H9 (cell line): ENCODE results near the gene STARD8. TPM values are rescaled to one million over a fixed set of nuclear protein-coding genes. Genes with fewer than 3 reads are reported as not detected.

Experiments used
- DNase-seq: peaks from one replicate; pipeline ENCODE4 v3.0.0-alpha.2; 2017
- H2AFZ ChIP-seq: one replicate; pipeline ENCODE4 v1.6.1; 2013; ENCODE audit warnings: mild to moderate bottlenecking, low read length, control low read depth, moderate library complexity
- H2AK5ac ChIP-seq: 2 replicates; pipeline ENCODE4 v1.6.1; 2013; ENCODE audit warnings: low read length, control low read depth, mixed read lengths; ENCODE audit not compliant: insufficient read length
- H2BK120ac ChIP-seq: one replicate; pipeline ENCODE4 v1.6.1; 2013; ENCODE audit warnings: low read depth, mild to moderate bottlenecking, low read length, control low read depth, inconsistent platforms; ENCODE audit not compliant: poor library complexity, severe bottlenecking
- H2BK12ac ChIP-seq: 2 replicates; pipeline ENCODE4 v1.6.1; 2013; ENCODE audit warnings: low read length, control low read depth, mixed read lengths, low read depth; ENCODE audit not compliant: insufficient read length
- H2BK15ac ChIP-seq: 2 replicates; pipeline ENCODE4 v1.6.1; 2013; ENCODE audit warnings: low read depth, low read length, control low read depth
- H2BK20ac ChIP-seq: one replicate; pipeline ENCODE4 v1.6.1; 2013; ENCODE audit warnings: low read depth, mild to moderate bottlenecking, low read length, control low read depth, inconsistent platforms; ENCODE audit not compliant: poor library complexity, severe bottlenecking
- H2BK5ac ChIP-seq: 2 replicates; pipeline ENCODE4 v1.6.1; 2013; ENCODE audit warnings: low read length, control low read depth, mixed read lengths; ENCODE audit not compliant: insufficient read length
- H3K14ac ChIP-seq: 2 replicates; pipeline ENCODE4 v1.6.1; 2013; ENCODE audit warnings: low read length, control low read depth; ENCODE audit not compliant: insufficient read depth
- H3K18ac ChIP-seq: 2 replicates; pipeline ENCODE4 v1.6.1; 2013; ENCODE audit warnings: low read depth, mild to moderate bottlenecking, mixed read lengths, low read length, control low read depth; ENCODE audit not compliant: insufficient read length
- H3K23ac ChIP-seq: 2 replicates; pipeline ENCODE4 v1.6.1; 2013; ENCODE audit warnings: low read length, control low read depth, mixed read lengths, low read depth; ENCODE audit not compliant: insufficient read length
- H3K23me2 ChIP-seq: 2 replicates; pipeline ENCODE4 v1.6.1; 2013; ENCODE audit warnings: low read depth, mild to moderate bottlenecking, mixed read lengths, low read length, control low read depth; ENCODE audit not compliant: insufficient read length, poor library complexity, severe bottlenecking
- H3K27ac ChIP-seq: 2 replicates; pipeline ENCODE4 v1.5.1; 2013; ENCODE audit warnings: low read length, control low read depth, mixed read lengths, low read depth; ENCODE audit not compliant: insufficient read length
- H3K27me3 ChIP-seq: 2 replicates; pipeline ENCODE4 v1.6.1; 2013; ENCODE audit warnings: low read length, control low read depth, inconsistent platforms; ENCODE audit not compliant: insufficient read depth
- H3K4ac ChIP-seq: 2 replicates; pipeline ENCODE4 v1.6.1; 2013; ENCODE audit warnings: low read depth, mild to moderate bottlenecking, control low read depth, inconsistent platforms, low read length, moderate library complexity
- H3K4me1 ChIP-seq: 2 replicates; pipeline ENCODE4 v1.6.1; 2013; ENCODE audit warnings: low read length, control low read depth, inconsistent platforms; ENCODE audit not compliant: insufficient read depth
- H3K4me2 ChIP-seq: 2 replicates; pipeline ENCODE4 v1.6.1; 2013; ENCODE audit warnings: low read length, control low read depth, mixed read lengths; ENCODE audit not compliant: insufficient read length, insufficient read depth
- H3K56ac ChIP-seq: 2 replicates; pipeline ENCODE4 v1.6.1; 2013; ENCODE audit warnings: low read depth, mild to moderate bottlenecking, mixed read lengths, low read length, control low read depth; ENCODE audit not compliant: insufficient read length
- H3K79me1 ChIP-seq: 2 replicates; pipeline ENCODE4 v1.6.1; 2013; ENCODE audit warnings: low read depth, mild to moderate bottlenecking, moderate library complexity, low read length, control low read depth, inconsistent platforms; ENCODE audit not compliant: insufficient read depth, poor library complexity, severe bottlenecking
- H3K79me2 ChIP-seq: 2 replicates; pipeline ENCODE4 v1.6.1; 2013; ENCODE audit warnings: low read length, control low read depth, inconsistent platforms; ENCODE audit not compliant: insufficient read depth
- H3K9ac ChIP-seq: 2 replicates; pipeline ENCODE4 v1.6.1; 2013; ENCODE audit warnings: low read length, control low read depth, mixed read lengths; ENCODE audit not compliant: insufficient read length; ENCODE audit errors: extremely low read depth
- H3K9me3 ChIP-seq: one replicate; pipeline ENCODE4 v1.6.1; 2013; ENCODE audit warnings: low read depth, low read length, inconsistent platforms; ENCODE audit not compliant: control insufficient read depth
- H3T11ph ChIP-seq: one replicate; pipeline ENCODE4 v1.6.1; 2013; ENCODE audit warnings: mild to moderate bottlenecking, low read length, control low read depth, inconsistent platforms
- H4K20me1 ChIP-seq: one replicate; pipeline ENCODE4 v1.6.1; 2013; ENCODE audit not compliant: control insufficient read depth, insufficient read length, insufficient read depth
- H4K5ac ChIP-seq: 2 replicates; pipeline ENCODE4 v1.6.1; 2013; ENCODE audit warnings: low read depth, mild to moderate bottlenecking, mixed read lengths, low read length, control low read depth; ENCODE audit not compliant: insufficient read length
- H4K8ac ChIP-seq: replicated peaks from 2 replicates; pipeline ENCODE4 v1.6.1; 2013; ENCODE audit warnings: low read length, control low read depth, mixed read lengths, low read depth; ENCODE audit not compliant: insufficient read length
- H4K91ac ChIP-seq: 2 replicates; pipeline ENCODE4 v1.6.1; 2013; ENCODE audit warnings: low read depth, mild to moderate bottlenecking, moderate library complexity, mixed read lengths, low read length, control low read depth; ENCODE audit not compliant: insufficient read length
- H3K27ac Mint-ChIP-seq, 3 experiments: 2 replicates in 2 of 3; 3 replicates in 1 of 3; pipeline ENCODE4 v1.8.0; 2020 to 2021; ENCODE audit warnings: mixed read lengths in 3 of 3, mild to moderate bottlenecking in 1 of 3, moderate library complexity in 1 of 3
- H3K27me3 Mint-ChIP-seq: 2 replicates; pipeline ENCODE4 v1.8.0; 2021; ENCODE audit warnings: low read depth, mild to moderate bottlenecking, moderate library complexity, mixed read lengths
- H3K36me3 Mint-ChIP-seq, 3 experiments: 2 replicates in 2 of 3; 3 replicates in 1 of 3; pipeline ENCODE4 v1.8.0; 2020 to 2021; ENCODE audit warnings: low read depth in 3 of 3, mixed read lengths in 3 of 3; ENCODE audit not compliant: insufficient read depth in 1 of 3
- H3K4me1 Mint-ChIP-seq, 2 experiments: 2 replicates each; pipeline ENCODE4 v1.8.0; 2020; ENCODE audit warnings: mixed read lengths in 2 of 2
- H3K4me3 Mint-ChIP-seq, 2 experiments: 2 replicates in 1 of 2; 3 replicates in 1 of 2; pipeline ENCODE4 v1.8.0; 2020 to 2021; ENCODE audit warnings: mild to moderate bottlenecking in 2 of 2, mixed read lengths in 2 of 2, moderate library complexity in 1 of 2
- H3K9me3 Mint-ChIP-seq, 2 experiments: 2 replicates in 1 of 2; 3 replicates in 1 of 2; pipeline ENCODE4 v1.8.0; 2020; ENCODE audit warnings: mild to moderate bottlenecking in 2 of 2, mixed read lengths in 2 of 2, moderate library complexity in 1 of 2
- whole genome bisulfite sequencing: extraction: QIAGEN DNeasy Blood & Tissue Kit; methylation state at CpG from one replicate; pipeline ENCODE4 v1.1.7; 2013; ENCODE audit warnings: missing lambda C conversion rate, low lambda C conversion rate, mixed read lengths; ENCODE audit not compliant: insufficient read length; ENCODE audit errors: extremely low coverage; 5-methylcytosine and 5-hydroxymethylcytosine counted together
- total RNA-seq: library from RNA; stranded (reverse); gene quantifications from 2 replicates; pipeline ENCODE4 v1.2.1, GENCODE V29; 2021
- TF ChIP-seq, protein P1 (sequence below): fragments of 200-600 bp; sonication (generic); conservative IDR thresholded peaks from 3 replicates; pipeline ENCODE4 v1.8.0; 2021; ENCODE audit warnings: antibody characterized with exemption, mild to moderate bottlenecking

Gene STARD8
- total RNA-seq, 1 experiment from 2014 or later: 0.52 TPM

DNA sequence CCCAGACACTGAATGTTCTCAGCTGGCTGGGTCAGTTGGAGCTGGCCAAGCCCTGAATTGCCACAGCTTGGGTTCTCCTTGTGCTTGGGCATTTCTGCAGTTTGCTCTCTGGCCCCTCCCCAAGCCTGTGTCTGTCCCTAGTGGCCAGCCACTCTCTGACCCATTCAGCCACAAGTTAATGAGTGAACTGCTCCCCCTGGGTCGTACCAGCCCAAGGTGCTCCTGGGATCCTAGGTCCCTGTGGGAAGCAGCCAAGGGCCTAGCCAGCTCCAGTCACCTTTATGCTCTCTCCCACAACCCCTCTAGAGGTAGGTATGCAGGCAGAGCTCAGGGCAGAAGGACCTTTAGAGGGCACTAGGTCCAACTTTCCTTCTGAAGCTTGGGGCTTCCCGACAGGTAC lies 51.5 kb downstream of the STARD8 start:
- Histone ChIP-seq H2BK20ac (no peak overlapping the region), H2AFZ (no peak overlapping the region), H2BK12ac (no peak overlapping the region), H3K23ac (no peak overlapping the region), H3K4ac (no peak overlapping the region), H3K56ac (no peak overlapping the region), H4K5ac (no peak overlapping the region), H4K20me1 (no peaks in the 10 kb centered on the region), H3K79me1 (no peaks in the 10 kb centered on the region), H3K27ac (no peak overlapping the region), H2AK5ac (no peak overlapping the region), H2BK120ac (no peak overlapping the region), H3K4me2 (no peak overlapping the region), H4K91ac (no peak overlapping the region), H3K18ac (no peak overlapping the region), H4K8ac (no peak overlapping the region), H3K79me2 (no peaks in the 10 kb centered on the region), H3K9me3 (peaks cover 47% of the 10 kb centered on the region), H2BK15ac (no peak overlapping the region), H3K4me1 (peaks cover 2% of the 10 kb centered on the region; the same call in 1 of the 2 replicates), H3K27me3 (no peaks in the 10 kb centered on the region; the same call in 1 of the 2 replicates), H3T11ph (no peak overlapping the region), H3K23me2 (no peaks in the 10 kb centered on the region), H2BK5ac (no peak overlapping the region), H3K9ac (no peak overlapping the region), H3K14ac (no peak overlapping the region)
- no peak for DNase-seq
- H3K27ac Mint-ChIP-seq: no peak overlapping the region
- peaks cover 16 to 26% of the 10 kb centered on the region in 2 experiments; a peak in 3 of 4 replicates for H3K4me1 Mint-ChIP-seq
- WGBS: no CpG with 5 or more reads among the region's 2 CpGs
- peaks cover 59 to 84% of the 10 kb centered on the region in 2 experiments for H3K9me3 Mint-ChIP-seq
- H3K36me3 Mint-ChIP-seq: peaks cover 0 to 6% (median 2%) of the 10 kb centered on the region in 3 experiments; a peak in 5 of 7 replicates
- H3K4me3 Mint-ChIP-seq: no peak overlapping the region
- peaks cover 18% of the 10 kb centered on the region for H3K27me3 Mint-ChIP-seq
- TF ChIP-seq, protein P1, sequence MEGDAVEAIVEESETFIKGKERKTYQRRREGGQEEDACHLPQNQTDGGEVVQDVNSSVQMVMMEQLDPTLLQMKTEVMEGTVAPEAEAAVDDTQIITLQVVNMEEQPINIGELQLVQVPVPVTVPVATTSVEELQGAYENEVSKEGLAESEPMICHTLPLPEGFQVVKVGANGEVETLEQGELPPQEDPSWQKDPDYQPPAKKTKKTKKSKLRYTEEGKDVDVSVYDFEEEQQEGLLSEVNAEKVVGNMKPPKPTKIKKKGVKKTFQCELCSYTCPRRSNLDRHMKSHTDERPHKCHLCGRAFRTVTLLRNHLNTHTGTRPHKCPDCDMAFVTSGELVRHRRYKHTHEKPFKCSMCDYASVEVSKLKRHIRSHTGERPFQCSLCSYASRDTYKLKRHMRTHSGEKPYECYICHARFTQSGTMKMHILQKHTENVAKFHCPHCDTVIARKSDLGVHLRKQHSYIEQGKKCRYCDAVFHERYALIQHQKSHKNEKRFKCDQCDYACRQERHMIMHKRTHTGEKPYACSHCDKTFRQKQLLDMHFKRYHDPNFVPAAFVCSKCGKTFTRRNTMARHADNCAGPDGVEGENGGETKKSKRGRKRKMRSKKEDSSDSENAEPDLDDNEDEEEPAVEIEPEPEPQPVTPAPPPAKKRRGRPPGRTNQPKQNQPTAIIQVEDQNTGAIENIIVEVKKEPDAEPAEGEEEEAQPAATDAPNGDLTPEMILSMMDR: no peak; the same call in 2 of the 3 replicates
